ENCODE data around the gene ATXN1. TPM values are rescaled to one million over a fixed set of nuclear protein-coding genes. Genes with fewer than 3 reads are reported as not detected.

ATXN1 gene
- total and polyA plus RNA-seq, 2 of the 13 experiments (the other 11 are each of a cell fraction or from before 2014, with no cell fraction given) = 20.7 to 39.5 TPM

GRCh38 chr6:16331384-16332174, 429.7 kb downstream of the ATXN1 start (continued):
- no peak for TF ChIP-seq MAZ (IDR thresholded peaks at IDR 0.05; ENCODE audit: borderline replicate concordance, low read depth, low read length)
- TF ChIP-seq MAZ (CRISPR knock-in tag; IDR thresholded peaks at IDR 0.05; ENCODE audit: low read depth) = no peak
- no peak for TF ChIP-seq TFAP4 (IDR thresholded peaks at IDR 0.05; ENCODE audit: borderline replicate concordance, low read depth)
- no peak for TF ChIP-seq GZF1 (CRISPR knock-in tag; IDR thresholded peaks at IDR 0.05)
- no peak for TF ChIP-seq ELF3 (CRISPR knock-in tag; IDR thresholded peaks at IDR 0.05)
- TF ChIP-seq GATAD2A (CRISPR knock-in tag; IDR thresholded peaks at IDR 0.05) = peak; percentile 8; the same call in 1 of the 2 replicates
- no peak for TF ChIP-seq ZBTB40 (IDR thresholded peaks at IDR 0.05)
- no peak for TF ChIP-seq ZBTB40 (CRISPR knock-in tag; IDR thresholded peaks at IDR 0.05)
- no peak for TF ChIP-seq ZNF644 (CRISPR knock-in tag; IDR thresholded peaks at IDR 0.05; ENCODE audit: low read depth)
- no peak for TF ChIP-seq EEA1 (CRISPR knock-in tag; IDR thresholded peaks at IDR 0.05; ENCODE audit: borderline replicate concordance)
- TF ChIP-seq TOPORS (CRISPR knock-in tag; IDR thresholded peaks at IDR 0.05) = no peak
- no peak for TF ChIP-seq BATF2 (CRISPR knock-in tag; IDR thresholded peaks at IDR 0.05)
- no peak for TF ChIP-seq ZNF564 (CRISPR knock-in tag; IDR thresholded peaks at IDR 0.05)
- no peak for TF ChIP-seq KLF13 (CRISPR knock-in tag; IDR thresholded peaks at IDR 0.05)
- no peak for TF ChIP-seq ARNTL (CRISPR knock-in tag; IDR thresholded peaks at IDR 0.05)
- no peak for TF ChIP-seq ZBTB7A (CRISPR knock-in tag; IDR thresholded peaks at IDR 0.05)
- no peak for TF ChIP-seq SKI (IDR thresholded peaks at IDR 0.05; ENCODE audit: partially characterized antibody)
- no peak for TF ChIP-seq SNAI1 (CRISPR knock-in tag; IDR thresholded peaks at IDR 0.05; ENCODE audit: borderline replicate concordance)
- 0 out of 2 replicates have a peak, but pooled peaks have one; percentile 22 for TF ChIP-seq ZNF567 (CRISPR knock-in tag; IDR thresholded peaks at IDR 0.05; ENCODE audit: borderline replicate concordance)
- no peak for TF ChIP-seq RORA (CRISPR knock-in tag; IDR thresholded peaks at IDR 0.05)
